HG02884 (cell line): ENCODE measurements around the gene ZRANB3.

Source experiments
- ATAC-seq: cut with Tn5 transposase; IDR thresholded peaks from one replicate; pipeline ENCODE4 v1.9.1; 2021; ENCODE audit warnings: mild to moderate bottlenecking, moderate library complexity; ENCODE audit not compliant: unreplicated experiment

Gene ZRANB3

DNA sequence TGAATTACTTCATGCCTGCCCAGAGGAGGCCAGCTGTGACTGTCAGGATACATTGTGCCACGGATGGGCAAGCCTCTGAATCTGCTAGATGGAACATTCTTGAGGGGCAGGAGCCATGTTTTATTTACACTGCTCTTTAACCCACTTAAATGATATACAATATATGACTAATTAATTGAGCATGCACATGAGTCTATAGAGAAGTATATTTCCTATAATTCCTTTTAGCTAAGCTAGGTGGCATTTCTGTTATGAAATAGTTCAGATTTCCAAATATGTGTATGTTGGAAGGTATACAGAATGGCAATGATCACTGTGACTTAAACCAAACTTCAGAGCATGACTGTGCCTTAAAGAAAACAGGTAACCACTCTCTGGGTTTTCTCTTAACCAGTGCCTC lies 347.2 kb downstream of the ZRANB3 start:
- no peak for ATAC-seq

DNA sequence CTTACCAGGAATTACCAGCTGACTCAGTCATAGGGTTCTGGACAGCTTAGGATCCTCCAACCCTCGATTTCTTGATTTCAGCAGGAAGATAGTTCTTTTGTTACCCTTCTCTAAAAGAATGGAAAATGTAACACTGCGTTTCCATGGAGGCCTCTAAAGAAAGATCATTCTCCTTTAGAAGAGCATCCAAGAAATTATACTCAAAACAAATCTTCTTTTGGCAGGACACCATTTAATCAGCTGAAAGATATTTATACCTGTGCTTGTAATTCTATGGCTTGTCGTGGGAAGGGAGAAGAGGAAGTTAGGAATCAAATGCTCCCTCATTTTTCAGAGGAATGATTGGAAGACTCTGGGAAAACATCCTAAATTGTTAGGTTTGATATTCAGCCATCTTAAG lies 348.4 kb downstream of the ZRANB3 start:
- ATAC-seq: no peak

DNA sequence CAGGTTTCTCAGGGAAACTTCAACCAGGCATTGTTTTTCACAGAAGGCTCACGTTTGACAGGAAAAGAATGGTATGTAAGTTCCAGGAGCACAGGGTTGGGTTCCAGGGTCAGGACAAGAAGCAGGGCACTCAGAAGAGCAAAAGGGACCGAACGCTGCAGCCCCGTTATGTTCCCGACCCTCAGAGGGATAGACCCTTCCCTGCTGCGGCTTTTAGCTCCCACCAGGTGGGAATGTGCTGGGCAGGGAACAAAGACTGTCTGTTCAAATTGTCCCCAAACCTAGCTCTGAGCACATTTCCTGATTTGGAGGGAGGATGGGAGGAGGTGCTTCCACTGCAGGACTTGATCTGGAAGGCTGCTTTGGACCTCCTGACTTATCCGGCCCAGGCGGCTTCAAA lies 348.8 kb downstream of the ZRANB3 start:
- ATAC-seq: no peak

DNA sequence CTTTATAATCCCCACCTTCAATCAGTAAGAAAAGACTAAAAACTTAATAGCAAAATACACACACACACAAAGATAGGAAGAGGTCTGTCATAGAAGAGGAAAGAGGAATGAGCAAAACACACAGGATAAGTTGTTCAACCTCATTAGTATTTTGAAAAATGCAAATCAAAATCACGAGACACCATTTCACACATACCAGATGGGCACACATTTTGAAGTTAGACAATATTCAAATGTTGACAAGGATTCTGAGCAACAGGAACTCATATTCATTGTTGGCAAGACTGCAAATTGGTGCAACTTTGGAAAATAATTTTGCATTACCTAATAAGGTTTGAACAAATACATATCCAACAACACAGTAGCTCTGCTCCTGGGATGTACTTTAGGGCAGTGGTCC lies 351.3 kb downstream of the ZRANB3 start:
- ATAC-seq: no peak

DNA sequence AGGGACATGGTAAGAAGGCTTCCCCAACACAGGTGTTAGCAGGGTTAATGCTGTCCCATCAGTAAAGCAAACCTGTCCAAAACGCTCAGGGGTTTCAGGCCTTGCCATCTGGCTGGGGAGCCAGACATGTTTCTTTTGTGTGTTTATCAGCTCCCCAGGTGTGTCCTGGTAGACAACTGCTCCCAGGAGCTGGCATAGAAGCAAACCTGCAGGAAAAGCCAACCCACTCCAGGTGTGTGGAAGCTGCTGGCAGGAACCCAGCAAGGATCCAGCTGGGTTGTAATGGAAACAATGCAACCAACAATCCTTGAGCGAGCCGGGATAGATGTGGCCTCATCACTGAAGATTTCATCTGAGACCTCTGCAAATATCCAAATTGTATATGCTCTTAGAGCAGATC lies 355.8 kb downstream of the ZRANB3 start:
- ATAC-seq: no peak

DNA sequence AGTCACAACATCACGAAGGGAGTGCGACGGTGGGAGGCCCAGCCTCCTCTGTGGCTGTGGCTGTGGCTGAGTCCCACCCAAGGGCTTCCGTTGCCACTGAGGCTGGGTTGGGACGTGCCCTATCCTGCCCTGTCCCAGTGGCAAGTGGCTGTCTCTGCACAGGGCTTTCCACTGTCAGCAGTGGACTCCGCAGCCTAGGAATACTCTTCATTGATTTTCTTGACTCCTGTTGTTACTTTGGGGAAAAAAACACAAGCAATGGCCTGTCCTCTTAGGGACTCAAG lies 356.3 kb downstream of the ZRANB3 start:
- ATAC-seq: no peak

DNA sequence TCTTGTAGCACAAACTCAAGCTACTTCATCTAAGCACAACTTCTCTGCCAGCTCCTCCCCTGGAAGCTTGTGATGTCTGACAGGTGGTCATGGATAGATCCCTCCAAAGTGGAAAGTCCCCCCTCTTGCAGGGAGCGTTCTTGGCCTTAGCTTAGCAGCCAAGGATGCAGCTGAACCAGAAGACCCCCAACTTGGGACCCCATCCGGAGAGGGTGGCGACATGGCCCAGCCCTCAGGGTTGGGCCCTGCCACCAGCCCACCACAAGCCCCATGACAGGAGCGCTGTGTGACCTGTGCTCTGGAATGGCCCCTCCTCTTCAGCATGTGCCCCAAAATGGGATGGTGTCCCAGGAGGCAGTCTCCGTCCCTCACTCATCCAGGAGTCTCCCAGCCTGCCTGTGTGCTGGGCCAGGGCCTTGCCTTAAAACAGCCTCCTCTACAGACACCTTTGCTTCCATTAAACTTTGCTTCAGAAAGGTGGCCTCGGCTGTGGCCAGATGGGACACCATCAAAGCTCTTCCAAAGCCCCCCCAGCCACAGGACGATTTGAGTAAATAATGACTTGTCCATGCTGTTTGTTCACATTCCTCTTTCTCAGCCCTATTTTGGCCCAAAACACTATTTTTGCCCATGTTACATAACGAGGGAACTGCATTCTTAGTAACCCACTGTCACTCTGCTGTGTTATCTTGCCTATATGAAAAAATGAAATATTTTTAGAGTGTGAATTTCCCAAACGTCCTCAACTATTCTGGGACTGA lies 356.8 kb downstream of the ZRANB3 start:
- ATAC-seq: no peak

DNA sequence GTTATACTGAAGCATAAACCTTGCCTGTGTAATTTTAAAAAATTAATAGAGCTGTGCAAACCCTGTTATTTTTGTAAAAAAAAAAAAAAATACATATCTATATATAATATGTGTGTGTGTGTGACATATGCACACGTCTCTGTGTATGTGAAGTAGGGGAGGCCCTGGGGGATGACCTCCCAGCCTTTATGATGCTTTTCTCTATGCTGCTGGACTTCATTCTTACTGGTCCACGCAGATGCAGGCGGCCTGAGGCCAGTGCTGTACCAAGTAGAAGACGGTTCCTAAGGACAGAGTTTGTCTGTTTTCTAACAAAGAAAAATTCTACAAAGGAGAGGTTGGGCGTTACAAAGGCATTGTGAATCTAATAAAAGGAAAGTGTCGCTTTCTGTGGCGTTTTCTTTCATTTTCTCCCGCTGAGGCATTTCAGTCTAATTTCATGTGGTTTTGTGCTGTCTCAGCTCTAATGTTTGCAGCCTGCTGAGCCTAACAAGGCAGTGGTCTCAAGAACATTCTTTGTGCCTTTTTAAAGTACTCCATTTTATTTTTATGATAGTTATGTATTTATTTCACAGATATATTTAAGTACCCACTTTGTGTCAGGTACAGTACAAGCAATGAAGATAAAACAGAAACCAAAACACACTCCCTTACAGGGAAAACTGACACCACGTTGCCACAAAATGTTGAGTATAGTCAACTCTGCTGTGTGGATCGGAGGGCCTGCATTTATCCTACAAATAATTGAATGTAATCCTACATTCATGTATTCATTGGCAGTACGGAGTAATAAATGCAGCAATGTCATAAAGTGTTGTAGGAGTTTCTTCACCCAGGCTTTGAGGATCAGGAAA lies 360.9 kb downstream of the ZRANB3 start:
- no peak for ATAC-seq

DNA sequence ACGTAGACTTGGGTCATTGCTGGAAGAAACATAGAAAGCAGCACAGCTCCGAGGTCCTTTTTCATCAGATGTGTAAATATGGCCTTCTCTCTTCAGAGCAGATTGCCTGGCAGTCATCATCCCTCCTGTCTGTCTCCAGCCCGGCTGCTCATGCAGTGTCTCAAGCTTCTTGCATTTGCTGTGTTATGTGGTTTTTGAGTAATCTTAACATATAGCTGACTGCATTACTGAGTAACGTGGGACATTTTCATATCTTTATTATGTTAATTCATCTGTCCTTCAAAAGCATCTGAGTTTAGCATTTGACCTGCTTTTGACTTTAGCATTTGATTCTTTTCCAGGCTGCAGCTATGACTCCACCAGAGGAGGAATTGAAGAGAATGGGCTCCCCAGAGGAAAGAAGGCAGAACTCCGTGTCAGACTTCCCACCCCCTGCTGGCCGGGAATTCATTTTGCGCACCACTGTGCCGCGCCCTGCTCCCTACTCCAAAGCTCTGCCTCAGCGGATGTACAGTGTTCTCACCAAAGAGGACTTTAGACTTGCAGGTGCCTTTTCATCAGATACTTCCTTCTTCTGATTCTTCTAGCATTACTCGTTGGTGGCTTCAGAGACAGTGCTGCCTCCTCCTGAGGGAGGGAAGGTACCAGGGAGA lies 362.7 kb downstream of the ZRANB3 start:
- no peak for ATAC-seq

DNA sequence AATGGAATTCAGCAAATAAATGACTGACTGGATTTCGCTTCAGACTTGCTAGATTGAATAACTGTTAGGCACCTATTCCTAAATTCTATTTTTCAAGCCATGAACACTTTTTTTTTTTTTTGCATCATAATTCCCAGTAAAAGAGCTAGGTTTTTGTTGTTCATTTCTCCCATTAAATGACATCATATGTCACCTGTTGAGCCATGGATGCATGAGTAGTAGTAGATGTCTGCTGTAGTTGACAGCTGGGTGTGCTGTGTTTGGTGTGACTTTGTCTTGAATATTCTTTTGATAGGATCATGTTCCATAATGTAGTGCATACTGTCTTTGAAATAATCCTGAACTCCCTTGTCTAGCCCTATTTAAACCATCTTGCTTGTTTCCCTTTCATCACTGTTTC lies 363.7 kb downstream of the ZRANB3 start:
- ATAC-seq: no peak

DNA sequence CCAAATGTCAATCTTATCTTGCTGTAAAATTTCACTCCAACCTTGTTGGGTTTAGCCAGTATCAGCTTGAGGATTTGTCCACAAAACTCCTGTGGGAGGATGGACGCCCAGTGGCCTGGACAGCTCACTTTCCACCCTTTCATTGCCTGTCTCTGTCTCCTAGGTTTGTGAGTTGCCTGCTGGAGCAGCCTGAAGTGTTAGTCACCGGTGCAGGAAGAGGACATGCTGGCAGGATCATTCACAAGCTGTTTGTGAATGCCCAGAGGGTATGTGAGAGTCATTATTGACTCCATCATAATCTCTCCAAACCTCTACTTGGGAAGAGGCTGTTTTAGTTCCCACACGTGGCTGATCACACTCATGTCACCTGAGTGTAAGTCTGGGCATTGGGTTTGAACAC lies 366.6 kb downstream of the ZRANB3 start:
- ATAC-seq: no peak

DNA sequence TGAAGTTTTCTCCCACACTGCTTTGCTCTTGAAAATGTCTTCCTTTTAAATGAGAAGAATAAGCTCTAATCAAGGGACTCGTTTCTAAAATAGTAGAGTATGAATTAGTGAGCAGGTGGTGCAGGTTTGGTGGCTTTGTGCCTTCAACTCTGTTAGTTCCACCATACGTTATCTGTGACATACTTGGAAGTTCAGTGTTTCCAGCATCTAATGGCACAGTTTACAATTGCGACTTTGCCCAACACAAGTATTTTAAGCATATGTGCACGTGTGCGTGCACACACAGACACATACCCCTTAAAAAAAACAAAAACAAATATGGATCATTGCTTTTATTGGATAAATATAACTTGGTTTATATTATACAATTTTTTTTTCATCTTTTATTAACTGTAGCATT lies 367.1 kb downstream of the ZRANB3 start:
- no peak for ATAC-seq

DNA sequence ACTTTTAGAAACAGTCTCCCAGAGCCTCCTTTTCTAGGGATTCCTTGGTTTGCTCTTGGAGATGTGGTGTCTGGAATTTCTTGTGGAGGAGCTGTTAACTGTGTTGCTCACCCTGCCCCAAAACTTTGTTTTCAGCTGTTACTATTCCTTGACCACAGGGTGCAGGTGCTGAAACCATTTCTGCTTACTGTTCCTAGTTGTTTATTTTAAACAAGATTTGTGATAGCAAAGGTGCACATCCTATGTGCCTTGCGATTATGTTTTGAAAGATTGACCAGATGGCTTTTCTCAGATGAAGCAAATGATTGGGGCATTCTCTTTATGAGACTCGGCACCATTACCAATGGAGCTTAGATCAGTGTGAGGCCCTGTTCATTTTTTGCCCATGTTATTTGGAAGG lies 367.7 kb downstream of the ZRANB3 start:
- no peak for ATAC-seq

DNA sequence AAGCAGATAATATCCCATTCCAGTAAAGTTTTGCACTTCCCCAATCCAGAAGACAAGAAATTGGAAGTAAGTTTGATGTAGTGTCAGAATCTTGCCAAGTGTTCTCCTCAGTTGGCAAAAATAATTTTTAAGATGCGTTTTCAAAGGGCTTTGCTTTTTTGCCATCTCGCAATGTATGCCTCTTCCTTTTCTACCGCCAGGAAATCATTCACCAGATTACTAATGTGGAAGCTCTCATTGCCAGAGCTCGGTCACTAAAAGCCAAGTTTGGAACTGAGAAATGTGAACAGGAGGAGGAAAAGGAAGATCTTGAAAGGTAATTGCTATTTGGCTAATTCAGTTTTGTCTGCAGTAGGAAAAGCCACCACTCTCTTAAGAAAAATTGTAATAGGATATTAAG lies 368.2 kb downstream of the ZRANB3 start:
- ATAC-seq: no peak

DNA sequence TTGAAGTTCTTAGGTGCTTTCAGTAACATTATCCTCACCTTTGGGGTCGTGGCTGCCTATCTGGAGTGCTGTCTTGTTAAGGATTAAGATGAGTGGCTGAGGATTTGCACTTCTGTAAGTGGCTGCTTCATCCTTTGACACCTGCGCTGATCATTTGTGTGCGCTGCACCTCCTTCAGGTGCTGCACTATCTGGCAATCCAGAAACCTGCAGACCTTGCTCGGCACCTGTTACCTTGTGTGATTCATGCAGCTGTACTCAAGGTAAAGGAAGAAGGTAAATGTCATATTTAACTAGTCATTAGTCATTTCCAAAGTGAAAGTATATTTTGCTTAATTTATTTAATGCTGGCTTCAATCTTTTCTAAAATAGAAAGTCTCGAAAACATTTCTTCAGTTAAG lies 368.6 kb downstream of the ZRANB3 start:
- ATAC-seq: no peak

DNA sequence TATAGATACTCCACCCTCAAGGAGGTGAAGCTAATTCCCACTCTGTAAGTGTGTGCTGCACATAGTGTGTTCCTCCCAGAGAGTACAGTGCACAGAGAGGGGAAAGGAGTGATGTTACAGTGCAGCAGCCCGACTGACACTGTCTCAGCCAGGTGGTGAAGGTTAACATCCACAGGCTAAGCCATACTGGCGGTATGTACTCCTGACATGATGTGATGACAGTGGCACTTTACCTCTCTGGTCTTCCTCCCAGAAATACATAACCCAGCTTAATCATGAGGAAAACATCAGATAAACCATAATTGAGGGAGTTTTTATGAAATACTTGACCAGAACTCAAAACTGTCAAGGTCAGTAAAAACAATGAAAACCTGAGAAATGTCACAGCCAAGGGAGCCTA lies 371.8 kb downstream of the ZRANB3 start:
- ATAC-seq: no peak

DNA sequence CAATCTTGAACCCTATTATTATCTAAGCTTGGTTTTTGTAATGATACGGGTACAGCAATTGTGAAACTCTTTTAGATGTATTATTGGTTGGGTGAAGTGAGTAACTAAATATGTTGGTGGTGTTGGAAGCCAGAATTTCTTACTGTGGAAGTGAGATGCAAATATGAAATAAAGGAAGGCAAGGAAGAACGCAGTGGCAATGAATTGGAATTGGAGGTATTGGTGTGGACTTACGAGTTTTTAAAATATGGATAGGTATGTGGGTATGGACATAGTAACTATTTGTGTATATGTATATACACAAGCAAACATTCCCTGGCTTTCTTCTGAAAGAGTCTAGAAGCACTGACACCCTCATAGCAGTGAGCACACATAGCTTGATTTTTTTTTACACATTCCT lies 373.2 kb downstream of the ZRANB3 start:
- no peak for ATAC-seq

DNA sequence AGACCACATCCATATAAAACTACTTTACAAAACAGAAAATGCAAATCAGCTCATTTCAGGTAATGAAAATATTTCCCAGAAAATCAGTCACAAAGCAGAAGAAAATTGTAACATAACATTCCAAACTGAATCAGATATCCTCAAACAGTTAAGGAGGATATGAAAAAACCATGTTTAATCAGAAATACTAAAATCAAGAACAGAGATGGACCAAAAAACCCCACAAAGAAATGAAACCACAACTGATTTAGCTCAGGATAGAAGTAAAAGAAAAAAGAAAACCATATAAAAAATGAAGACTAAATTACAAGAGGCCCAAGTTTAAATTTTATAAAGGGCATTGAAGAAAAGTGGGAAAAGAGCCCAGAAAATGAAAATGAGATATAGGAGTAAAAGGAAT lies 376.1 kb downstream of the ZRANB3 start:
- ATAC-seq: no peak

DNA sequence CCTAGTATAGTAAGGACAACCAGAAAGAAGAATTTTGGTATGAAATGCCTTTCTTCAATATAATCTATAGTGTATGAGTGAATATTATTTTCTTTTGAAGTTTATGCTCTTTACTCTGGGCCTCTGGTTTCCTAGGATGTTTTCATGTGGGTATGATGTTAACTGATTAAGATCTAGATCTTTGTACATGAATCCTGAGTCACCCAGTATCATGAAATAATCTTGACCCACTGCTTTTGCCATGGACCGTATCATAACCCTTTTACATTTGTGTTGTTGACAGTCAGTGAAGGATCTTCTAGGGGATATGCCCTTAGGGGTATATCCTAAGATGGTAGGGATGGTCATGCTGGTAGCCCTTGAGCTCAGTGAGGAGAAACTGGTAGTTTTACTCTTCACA lies 378.7 kb downstream of the ZRANB3 start:
- no peak for ATAC-seq

DNA sequence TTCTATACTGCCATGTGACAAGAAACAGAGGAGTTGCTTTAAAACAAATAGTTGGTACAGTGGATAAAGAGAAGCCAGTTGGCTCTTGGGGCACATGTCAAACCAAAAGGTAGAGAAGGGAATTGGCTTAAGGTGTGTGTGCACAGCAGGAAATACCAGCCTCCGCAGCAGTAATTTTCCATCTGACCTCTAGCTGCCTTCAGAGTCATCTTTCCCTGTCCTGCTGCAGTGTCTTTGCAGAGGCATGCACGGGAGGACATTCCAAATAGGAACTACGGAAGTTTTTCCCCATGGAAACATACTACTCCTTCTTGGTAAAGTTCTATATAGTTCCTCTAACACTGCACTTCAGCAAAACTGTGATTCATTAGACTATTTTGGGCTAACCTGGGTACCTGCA lies 379.4 kb downstream of the ZRANB3 start:
- no peak for ATAC-seq

DNA sequence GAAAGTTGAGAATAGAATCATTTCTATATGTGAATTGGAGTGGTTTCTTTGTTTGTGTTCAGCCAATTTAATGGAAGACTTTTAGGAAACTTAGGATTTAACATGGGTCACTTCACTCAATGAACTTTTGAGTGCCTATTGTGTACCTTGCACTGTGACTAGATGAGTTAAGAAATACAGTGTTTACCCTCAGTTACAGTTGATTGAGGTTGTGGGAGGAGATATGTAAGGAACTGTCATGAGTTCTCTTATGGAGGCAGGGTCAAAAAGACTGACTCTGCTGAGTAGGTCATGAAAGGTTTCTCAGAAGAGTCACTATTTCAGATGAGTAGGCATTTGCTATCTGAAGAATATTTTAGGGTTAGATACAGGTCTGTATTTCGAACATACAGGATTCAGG lies 380.3 kb downstream of the ZRANB3 start:
- no peak for ATAC-seq

DNA sequence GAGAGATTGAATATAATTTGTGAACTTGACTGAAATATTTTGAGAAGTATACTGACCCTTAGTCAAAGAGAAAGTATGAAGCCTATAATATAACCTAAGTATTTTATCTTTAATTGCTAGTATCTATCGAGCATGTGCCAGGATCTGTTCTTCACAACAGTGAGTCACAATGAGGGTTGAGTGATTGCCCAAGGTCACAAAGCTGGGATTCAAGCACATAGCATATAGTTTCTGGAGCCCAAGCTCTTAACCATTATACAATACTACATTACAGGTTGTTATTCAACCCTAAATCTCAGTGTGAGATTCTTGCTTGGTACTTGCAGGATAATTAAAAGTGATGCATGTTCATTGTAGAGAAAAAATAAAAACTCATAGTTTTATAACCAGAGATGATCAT lies 381.8 kb downstream of the ZRANB3 start:
- no peak for ATAC-seq
